CD4-positive, alpha-beta T cell treated with Interferon alpha-2 for 1 hour (primary cell): ENCODE measurements around the gene GRIK4.

Source experiments
- DNase-seq, 2 donors: peaks; one replicate each; pipeline ENCODE4 v3.0.0-alpha.2; 2020 to 2022

Gene GRIK4

DNA sequence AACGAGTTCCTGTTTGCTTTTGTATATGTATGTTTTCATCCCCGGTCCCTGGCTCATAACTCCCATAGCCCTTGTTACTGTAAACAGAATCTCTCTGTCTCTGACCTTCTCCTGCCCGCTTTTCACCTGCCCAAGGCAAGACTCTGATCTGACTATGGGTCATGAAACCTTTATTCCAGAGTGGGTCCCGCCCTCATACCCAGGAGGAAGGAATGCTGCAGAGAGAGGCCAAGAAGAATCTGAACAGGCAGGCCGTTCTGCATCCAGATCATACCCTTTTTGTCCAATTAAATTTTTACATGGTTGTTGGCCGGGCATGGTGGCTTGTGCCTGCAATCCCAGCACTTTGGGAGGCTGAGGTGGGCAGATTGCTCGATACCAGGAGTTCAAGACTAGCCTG is 39.6 kb downstream of the GRIK4 start:
- DNase-seq = no peak

- DNase-seq = no peak
These were observed 43.4 kb downstream of the GRIK4 start for GRCh38 chr11:120554766-120555432.

GRCh38 chr11:120555433-120555773 is 43.9 kb downstream of the GRIK4 start:
- DNase-seq = no peak

GRCh38 chr11:120556797-120557196 is 45.2 kb downstream of the GRIK4 start:
- no peak for DNase-seq

DNA sequence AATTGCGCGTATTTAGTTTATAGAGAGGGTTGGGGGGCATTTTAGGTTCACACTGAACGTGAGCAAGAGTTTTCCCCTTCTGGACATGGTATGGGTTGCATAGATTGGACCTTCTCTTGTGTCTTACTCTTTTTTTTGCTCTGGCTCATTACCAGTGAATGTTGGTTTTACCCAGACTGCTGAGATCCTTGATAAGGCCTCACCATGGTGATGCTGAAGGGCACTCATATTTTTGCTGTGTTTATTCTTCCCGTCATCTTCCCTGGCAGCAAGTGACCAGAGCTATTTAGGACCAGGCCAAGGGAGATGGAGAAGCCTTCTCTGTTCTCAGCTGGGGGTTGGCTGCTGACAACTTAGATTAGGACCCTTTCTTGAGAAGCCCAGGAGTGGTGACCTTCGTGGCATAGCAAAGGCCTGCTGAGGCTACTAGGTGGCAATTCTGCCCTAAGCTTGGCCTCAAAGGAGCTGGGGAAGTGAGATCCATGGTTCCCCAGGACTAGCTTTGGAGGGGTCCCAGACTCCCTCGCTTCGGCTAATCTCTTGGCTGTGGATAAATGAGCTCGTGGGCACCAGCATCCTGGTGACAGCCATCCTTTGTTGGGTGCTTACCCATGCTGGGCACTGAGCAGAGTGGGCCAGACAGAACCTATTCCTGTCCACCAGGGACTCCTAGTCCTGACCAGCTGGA is 47.3 kb downstream of the GRIK4 start:
- no peak for DNase-seq

- no peak for DNase-seq
These were observed 49.7 kb downstream of the GRIK4 start for GRCh38 chr11:120561286-120561685.

- DNase-seq = no peak
These were observed 51.4 kb downstream of the GRIK4 start for GRCh38 chr11:120562806-120563425.

DNA sequence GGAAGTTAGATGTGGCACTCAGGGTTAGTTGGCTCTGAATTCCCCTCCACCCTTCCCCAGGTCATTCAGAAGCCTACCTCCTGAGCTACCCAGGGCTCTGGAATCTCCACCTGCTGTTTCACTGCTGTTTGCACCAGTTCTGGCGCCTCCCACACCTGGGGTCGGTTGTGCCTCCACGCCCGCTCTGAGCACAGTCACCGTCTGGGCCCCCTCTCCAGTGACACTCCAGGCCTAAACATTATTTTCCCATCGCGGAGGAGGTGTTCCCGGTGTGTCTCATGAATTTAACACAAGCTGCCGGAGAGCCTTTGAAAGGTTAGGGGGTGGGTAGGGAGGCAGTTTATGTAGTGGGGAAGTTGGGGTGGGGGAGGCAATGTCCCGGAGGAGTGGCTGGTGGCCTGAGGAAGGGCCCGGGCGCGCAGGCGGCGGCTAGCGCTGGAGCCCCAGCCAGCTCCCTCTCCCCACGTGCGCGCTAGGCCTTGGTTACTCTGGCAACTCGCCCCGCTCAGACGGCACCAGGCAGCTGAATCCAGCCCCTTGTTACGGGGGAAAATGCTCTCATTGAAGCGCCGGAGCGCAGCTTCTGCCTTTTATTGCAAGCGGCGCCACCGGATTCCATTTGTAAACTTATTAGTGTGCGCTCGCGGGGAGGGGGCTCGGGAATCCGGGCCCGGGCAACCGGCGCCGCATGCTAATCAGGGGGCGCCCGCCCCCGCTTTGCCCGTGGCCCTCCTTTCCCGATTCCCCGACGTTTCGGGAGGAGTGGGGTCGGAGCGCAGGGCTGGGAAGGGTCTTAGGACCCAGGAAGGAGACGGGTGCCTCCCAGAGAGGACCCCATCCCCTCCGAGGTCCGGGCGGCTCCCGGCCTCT is 52.4 kb downstream of the GRIK4 start:
- no peak for DNase-seq

- DNase-seq = peak in 1 of 2 donors; percentile 14
These were observed 53.2 kb downstream of the GRIK4 start for GRCh38 chr11:120564573-120565311.

- no peak for DNase-seq
These were observed 54.1 kb downstream of the GRIK4 start for GRCh38 chr11:120565466-120566155.

- no peak for DNase-seq
These were observed 54.6 kb downstream of the GRIK4 start for GRCh38 chr11:120566176-120566575.

DNA sequence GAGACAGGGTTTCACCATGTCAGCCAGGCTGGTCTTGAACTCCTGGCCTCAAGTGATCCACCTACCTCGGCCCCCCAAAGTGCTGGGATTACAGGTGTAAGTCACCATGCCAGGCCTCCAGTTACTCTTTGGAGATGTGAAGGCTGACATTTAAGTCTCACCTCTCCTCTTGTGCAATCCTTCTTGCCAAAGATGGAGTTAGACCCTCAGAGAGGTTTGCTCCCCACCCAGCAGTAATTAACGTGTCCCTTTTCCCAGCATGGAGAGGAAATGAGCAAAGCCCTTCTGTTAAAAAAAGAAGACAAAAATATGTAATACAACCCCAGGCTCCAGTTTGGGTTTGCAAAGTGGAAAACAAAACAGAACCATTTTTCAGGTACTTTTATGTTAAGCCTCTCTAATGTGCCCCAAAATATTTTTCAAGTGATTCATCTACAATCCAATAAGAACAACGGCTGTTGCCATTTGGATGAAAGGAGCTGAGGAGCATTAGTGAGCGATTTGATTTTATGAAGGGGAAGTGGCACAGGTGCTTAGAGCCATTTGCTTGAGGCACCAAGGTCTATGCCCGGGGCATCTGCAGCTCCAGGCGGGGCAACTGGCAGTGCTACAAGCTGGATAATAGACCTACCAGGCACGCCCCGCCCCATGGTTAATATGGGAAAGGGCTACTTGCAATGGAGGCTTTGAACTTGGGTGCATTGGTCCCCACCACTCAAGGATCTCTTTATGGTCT is 57.2 kb downstream of the GRIK4 start:
- DNase-seq = no peak

DNA sequence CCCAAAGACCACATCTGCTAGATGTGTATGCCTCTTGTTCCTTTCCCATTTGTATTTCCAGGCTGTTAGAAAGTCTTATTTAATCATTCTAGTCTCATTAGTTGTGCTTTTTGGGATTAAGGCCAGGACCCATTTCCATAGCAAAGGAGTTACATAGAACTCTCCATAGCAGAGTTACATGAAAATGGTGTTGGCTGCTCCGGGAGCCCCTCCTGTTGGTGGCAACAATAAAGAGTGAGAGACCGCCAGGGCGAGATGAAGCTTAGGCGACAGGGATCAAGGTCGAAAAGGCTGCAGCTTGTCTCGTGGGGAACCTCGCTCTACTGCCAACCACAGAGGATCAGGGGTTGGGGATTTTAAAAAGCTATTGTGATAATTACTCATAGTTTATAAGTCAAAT is 58.3 kb downstream of the GRIK4 start:
- DNase-seq = no peak

GRCh38 chr11:120571476-120571875 is 59.9 kb downstream of the GRIK4 start:
- no peak for DNase-seq

DNA sequence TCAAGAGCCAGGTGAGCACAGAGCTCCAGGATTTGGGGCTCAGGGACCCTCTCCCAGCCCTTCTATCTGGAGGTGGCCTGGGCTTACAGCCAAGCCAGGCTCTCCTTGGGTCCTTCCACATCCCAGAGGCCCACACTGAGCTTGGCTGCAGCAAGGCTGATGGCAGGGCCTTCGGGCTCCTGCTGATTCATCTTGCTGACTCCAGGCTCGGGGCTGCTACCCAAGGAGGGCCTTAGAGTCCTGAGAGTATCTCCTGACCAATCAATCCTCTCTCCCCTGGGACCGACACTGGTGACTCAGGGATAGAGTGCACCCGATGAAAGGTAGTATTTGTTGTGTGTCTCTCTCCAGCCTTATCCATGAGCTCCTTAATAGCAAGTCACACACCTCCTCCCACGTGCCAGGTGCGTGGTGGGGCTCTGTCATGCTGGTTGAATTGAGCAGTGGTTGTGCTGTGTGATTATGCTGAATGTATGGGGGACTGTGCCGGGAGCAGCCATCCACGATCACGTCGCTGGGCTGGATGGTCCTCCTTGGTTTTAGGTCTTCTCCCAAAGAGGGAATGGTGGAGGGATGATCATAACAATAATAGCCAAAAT is 62.3 kb downstream of the GRIK4 start:
- no peak for DNase-seq

GRCh38 chr11:120574876-120575275 is 63.3 kb downstream of the GRIK4 start:
- DNase-seq = no peak

- DNase-seq = no peak
These were observed 63.9 kb downstream of the GRIK4 start for GRCh38 chr11:120575461-120575860.

GRCh38 chr11:120576606-120577005 is 65.1 kb downstream of the GRIK4 start:
- DNase-seq = no peak

DNA sequence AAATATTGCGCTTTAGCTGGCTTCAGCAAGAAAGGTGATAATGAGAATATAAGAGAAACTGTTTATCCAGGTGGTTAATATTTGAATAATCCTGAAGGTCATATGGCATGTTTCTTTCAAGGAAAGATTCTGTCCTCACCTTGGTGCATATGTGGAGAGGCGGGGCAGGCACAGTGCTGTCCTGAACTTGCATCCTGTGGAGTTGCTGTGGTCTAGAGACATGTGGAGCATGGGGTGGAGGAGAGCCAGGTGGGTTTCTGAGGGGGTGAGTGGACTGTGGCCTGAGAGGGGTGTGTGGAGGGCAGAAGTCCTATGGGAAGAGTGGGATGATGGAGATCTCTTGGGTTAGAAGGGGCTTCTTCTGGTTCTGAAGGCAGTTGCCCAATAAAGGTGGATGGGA is 65.5 kb downstream of the GRIK4 start:
- DNase-seq = no peak

- no peak for DNase-seq
These were observed 66.2 kb downstream of the GRIK4 start for GRCh38 chr11:120577624-120578363.
